NCI-H187 (cell line): ENCODE measurements around the gene ELFN1.
A peak's percentile ranks its signal among the peaks of the same experiment; 100 is the strongest.

Experiments
- DNase-seq, 2 experiments: peaks; one replicate each; lab custom pipeline; 2025; lab: John Stamatoyannopoulos, UW

Gene ELFN1

DNA sequence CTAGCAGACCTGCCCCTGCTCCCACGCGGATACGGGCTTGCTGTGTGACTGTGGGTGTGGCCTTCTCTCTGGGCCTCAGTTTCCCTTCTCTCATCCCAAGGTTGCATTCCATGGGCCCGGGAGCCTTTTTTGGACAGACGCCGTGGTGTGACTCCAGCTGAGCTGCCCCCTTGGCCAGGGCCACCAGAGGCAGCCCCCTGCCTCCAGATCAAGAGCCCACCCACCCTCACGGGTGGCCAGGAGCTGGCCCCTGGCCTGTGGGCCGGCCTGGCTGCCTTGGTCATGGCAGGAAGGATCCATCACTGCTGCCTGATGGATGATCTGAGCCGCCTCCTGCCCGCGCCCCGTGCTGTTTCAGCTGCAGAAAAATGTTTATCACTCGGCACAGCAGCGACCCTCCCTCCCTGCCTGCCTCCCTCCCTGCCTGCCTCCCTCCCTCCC, 27.8 kb upstream of the ELFN1 start:
- DNase-seq: no peak

DNA sequence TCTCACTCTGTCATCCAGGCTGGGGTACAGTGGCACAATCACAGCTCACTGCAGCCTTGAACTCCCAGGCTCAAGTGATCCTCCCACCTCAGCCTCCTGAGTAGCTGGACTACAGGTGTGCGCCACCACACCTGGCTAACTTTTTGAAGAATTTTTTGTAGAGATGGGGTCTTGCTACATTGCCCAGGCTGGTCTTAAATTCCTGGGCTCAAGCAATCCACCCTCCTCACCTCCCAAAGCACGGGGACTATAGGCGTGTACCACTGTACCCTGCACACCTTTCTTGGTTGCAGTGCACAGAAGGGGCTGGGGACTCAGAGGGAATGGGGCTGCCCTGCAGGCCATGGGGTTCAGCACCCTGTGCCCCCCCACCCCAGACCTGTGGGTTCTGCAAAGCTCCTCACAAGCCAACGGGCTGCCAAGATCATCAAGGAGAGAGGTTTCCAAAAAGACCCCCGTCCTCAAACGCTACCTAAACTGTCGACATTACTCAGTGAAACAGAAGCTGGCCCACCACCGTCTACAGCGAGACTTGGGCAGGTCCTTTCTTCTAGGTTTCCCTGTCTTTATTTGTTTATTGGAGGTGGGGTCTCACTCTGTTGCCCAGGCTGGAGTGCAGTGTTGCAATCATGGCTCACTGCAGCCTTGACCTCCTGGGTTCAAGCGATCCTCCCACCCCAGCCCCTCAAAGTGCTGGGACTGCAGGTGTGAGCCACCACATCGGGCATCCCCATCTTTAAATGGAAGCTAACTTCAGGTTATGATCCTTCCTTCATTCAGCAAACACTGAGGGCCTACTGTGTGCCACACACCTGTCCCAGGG, 26.6 kb upstream of the ELFN1 start:
- DNase-seq: no peak

DNA sequence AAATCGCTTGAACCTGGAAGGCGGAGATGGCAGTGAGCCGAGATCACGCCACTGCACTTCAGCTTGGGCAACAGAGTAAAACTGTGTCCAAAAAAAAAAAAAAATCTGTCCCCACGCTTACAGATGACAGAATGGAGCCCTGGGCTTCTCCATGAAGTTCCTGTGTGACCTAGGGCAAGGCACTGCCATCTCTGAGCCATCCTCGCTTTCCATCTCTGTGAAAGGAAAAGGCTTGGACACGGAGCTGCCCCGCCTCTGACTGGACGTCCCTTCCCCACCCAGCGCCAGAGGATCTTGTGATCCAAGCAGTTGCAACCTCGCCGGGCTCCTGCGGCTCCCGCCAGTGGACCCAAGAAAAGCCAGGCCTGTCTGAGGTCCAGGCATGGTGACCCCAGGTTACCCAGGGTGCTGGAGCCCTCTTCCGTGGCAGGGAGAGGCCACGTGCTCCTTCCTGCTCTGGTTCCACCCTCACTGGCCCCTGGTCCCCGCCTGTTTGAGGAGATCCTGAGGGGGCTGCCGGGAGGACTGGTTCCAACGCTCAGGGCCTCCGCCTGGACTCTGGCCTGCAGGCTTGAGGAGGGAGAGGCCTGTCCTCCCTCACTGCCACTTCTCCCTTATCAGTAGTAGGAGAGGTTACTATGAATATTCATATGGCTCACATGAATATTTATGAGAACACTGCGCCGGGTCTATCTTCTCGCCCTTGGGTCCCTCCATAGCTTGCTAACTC, 25.6 kb upstream of the ELFN1 start:
- DNase-seq: no peak

DNA sequence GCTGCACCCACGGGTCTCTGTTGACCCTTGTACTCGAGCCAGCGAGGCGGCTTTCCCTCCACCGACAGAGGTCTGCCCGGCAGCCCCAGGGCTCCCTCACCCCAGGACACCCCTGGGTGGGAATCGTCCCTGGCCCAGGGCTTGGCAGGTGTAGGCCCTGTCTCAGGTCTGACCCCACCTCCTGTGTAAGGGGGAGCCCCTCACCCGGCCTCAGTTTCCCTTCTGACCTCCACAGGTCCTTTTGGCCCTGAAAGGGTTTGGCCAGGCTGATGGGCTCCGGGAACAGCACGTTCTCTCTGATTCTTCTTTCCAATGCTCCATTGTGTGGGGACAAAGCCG, 25.0 kb upstream of the ELFN1 start:
- no peak for DNase-seq

DNA sequence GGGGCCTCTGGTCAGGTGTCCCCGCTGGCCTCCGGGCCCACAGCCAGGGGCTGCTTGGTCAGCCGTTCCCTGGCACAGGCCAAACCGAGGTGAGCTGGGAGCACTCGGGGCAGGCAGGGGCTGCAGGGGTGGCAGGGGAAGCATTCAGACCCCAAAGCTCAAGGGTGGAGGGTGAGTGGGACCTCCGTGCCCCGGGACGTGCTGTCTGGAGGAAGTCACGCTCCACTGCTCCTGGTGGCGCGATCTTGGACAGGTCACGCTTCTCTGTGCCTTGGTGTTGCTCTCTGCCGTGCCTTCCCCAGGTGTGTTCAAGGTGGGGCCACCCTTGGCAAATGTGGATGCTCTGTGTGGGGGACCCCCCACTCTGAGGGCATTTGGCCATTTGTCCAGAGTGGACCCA, 24.6 kb upstream of the ELFN1 start:
- no peak for DNase-seq

DNA sequence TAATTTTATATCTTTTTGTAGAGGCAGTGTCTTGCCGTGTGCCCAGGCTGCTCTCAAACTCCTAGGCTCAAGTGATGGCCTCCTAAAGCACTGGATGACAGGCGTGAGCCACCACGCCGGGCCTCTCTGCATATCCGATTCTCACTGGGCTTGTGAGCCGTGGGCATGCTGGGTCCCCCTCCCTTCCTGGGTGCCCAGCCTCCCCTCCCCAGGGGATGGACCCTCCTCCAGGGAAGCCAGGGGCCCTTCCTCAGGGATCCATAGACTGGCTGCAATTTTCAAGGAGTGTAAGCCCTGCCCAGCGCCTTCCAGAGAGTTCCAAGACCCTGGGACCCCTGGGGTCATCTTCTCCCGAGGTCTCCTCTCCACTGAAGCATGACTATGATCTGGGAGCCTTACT, 23.7 kb upstream of the ELFN1 start:
- no peak for DNase-seq

DNA sequence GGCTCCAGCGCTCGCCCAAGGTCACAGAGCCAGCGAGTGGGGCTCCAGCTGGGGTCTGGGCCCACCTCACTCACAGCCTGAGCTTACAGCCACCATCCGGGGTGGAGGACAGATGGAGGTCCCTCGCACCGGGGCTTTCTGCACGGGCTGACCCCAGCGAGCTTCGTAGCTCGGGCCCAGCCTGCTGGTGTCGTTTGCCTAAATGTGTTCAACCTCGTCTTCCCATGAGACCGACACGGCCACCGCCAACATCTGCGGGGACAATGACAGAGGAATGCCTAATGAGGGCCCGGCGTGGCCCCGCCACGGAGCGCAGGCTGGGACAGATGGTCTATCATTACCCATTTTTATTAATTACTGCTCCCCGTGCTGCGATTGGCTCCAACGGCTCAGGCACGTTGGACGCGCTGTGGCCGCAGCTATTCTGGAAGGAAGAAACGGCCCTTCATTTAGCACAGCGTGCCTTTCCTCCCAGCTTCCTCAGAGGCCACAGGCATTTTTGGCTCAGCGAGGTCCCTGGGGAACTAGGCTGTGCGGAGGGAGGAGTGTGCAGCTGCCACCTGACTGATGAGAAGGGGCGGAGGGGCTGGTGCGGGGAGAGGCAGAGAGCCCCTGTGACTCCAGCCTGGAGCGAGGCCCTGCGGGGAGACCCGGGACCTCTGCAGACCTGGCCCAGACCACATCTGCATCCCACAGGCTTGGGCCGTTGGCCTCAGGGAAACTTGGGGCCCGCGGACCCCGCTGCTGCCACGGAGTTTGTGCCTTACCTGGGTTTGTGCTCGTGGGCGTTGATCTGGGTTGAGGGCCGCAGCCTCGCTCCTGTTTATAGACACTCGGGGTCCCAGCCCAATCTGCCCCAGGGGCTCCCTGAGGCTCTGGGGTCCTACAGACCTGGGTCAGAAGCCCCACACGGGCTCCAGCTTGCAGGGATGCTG, 22.9 kb upstream of the ELFN1 start:
- DNase-seq: peak in 1 of 2 experiments; percentile 33

DNA sequence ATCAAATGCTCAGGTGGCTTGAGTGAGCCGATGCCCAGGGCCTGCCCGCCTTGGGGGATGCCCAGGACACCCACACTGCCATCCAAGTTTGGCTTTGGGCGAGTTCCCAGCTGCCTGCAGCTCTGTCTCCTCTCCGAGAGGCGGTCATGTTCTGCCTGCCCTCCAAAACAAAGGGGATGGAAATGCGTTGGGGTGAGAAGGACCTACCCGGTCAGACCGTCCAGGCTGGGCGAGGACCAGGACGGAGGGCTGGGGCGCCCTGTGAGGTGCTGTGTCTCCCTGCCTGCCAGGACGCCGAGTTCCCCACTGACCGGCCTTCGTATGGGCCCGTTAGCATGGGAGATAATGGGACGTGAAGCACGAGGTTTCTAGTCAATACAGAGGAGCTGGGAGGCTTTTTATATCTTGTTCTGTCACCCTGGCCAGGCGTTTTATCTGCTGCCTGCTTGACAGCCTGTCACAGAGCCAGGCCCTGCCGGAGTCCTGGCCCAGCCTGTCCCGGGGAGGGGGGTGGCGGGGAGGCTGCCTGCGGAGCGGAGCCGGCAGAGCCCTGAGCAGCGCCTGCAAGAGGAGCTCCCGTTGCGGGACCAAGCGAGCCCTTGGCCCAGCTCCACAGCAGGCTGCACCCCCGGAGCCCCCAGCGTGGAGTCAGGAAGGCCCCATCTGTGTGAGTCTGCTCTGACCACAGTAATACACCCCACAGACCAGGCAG, 22.0 kb upstream of the ELFN1 start:
- DNase-seq: no peak

DNA sequence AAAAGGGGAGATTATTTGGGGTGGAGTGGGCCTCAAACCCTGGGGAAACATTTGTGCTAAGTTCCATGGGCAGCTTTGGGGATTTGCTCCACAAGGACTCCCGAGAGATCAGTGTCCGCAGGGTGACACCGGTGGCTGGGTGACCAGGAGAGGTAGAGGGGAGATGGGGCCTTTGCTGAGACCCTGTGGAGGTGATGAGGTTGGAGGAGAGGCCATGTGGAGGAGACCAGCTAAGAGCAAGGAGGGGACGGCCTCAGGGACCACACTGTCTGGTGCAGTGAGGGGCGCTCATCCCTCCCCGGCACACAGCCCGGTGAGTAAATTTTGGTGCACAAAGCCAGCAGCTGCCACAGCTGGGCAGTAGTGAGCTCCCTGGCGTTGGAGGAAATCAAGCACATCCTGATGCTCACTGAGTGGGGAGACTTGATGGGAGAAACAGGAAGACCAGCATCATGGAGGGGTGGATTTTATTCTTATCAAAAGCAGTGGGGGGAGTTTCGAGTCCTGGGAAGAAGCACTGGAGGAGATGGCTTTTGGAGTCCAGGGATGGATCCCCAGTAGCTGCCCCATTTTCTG, 20.2 kb upstream of the ELFN1 start:
- no peak for DNase-seq

DNA sequence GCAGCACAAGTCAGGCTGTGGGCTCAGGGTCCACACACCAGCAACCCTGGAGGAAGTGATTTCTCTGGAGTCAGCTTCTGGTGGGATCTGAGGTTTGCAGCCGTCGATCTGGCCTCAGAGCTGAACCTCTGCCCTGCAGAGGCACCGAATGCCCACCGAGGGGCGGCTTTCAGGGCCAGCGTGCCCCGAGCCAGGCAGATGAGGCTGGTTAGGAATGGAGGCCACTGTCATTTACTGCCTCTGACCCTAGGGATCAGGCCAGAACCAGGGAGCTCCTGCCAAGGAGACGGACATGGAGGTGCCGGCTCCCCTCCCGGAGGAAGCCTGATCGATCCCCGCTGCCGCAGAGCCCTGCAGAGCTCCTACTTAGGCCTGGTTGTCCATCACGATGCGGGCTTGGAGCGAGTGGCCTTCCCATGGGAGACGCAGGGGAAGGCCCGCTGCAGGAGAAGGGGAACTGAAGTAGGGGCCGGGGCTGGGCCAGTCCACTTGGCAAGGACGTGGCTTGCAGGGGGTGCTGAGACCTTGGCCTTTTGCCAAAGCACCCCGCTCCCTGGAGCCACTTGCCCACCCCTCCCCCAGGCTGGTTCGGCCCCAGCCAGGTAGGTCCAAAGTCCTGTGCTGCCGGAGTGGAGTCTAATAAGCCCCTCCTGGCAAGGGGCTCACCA, 19.6 kb upstream of the ELFN1 start:
- DNase-seq: no peak

DNA sequence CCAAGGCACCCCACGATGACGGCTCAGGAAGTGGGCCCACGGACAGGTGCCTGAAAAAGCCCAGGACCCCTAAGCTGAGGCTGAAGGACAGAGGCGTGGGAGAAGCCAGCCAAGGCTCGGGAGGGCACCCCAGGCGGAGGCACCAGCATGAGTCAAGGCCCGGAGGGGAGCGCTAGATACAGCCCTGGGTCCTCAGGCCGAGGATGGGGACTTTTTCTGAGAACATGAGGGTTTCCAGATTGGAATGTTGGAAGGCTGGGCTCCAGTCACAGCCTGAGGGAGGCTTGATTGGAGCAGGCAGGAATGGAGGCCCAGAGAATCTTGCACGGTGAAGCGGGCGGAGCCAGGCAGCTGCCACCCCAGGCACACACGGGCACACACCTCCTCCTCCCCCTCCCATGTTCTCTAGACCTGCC, 19.0 kb upstream of the ELFN1 start:
- DNase-seq: no peak

DNA sequence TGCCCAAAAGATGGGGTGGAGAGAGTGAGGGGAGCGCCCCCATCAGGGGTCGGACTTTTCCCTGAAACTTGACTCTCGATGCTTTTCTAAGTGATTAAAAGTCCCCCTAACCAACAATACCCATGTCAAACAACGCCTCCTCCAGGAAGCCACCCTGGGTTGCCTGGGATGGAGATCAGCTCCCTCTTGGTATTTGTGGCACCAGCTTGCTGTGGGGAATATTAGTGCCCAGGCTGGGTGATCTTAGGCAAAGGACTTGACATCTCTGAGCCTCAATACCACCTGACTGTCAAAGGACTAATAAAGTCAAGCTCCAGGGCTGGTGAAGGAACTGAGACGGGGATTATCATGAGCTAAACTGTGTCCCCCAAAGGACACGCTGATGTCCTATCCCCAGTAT, 18.2 kb upstream of the ELFN1 start:
- DNase-seq: no peak

DNA sequence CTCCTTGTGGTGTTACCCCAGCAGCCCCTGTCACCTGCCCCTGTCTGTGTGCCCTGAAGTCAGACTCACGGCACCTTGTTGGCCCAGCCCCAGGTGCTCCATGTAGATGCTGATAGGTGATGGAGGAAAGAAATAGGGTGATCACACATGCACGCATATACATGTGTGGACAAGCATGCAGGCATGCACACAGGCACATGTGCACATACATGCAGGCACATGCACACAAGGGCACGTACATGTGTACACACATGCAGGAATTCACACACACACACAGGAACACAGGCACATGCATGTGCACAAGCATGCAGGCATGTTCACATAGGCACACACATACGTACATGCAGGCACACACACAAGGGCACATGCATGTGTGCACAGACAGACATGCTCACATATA, 16.6 kb upstream of the ELFN1 start:
- no peak for DNase-seq

DNA sequence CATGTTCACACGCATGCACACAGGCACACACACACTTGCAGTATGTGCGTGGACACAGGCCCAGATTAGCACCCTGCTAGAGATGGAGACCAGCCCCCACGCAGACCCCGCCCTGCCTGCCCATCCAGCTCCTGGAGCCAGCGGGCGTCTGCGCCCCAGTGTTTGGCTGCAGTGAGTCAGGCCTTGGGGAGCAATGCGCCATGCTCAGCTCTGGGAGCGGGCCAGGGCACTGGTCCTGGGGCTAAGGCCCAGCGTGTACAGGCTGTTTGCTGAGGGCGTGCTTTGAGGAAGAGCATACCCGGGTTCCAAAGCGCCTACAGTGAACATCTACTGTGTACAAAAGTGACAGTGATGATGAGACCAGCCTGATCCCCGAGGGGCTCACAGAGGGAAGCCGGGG, 16.0 kb upstream of the ELFN1 start:
- DNase-seq: no peak

DNA sequence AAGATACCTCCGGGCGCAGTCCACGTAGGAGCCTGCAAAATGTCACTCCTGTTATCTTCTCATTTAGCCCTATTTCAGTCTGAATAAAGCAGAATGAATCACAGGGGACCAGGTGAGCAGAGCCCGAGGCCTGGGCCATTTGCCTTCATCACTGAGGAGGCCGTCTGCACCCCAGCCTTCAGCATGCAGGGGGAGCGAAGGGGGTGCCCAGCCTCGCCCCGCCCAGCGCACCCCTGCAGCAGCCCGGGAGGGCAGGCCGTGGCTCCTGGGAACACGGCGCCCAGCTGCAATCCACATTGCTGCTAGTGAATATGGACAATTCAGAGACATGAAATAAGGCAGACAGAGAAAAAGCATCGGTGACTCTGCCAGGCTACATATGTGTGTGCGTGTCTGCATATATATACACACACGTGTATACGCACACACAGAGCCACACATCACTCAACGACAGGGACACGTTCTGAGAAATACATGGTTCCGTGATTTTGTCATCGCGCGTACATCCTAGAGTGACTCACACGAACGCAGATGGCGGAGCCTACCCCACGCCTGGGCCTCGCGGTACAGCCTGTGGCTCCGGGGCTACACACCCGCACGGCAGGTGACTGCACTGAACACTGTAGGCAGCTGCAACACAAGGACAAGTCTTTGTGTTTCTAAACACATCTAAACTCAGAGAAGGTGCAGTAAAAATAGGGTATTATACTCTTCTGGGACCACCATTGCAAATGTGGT, 15.2 kb upstream of the ELFN1 start:
- DNase-seq: no peak

DNA sequence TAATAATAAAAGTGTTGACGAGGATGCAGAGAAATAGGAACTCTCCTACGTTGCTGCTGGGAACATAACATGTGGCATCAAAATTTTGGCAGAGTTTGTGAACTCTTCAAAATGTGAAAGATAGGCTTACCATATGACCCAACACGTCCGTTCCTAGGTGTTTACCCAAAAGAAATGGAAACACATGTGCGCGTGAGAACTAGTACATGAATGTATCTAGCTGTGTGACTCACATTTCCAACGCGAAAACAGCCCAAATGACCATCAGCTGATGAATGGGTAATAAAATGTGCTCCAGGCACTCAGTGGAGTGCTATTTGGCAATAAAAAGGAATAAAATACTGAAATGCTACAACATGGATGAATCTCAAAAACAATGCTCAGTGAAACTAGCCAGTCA, 10.4 kb upstream of the ELFN1 start:
- no peak for DNase-seq

DNA sequence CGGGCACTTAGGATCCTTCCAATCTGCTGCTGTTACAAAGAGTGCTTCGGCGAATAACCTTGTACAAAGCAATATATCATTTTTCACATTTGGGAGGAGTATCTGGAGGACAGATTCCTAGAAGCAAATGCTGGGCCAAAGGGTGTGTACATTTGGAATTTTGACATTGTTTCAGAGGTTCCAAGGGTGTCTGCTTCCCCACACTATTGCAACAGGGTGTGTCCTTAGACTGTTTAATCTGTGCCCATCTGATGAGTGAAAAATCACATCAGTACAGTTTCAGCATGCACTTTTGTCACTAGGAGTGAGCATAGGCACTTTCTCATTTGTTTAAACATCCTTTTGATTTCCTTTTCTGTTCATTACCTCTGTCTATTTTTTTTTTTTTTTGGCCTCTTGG, 8.6 kb upstream of the ELFN1 start:
- no peak for DNase-seq

DNA sequence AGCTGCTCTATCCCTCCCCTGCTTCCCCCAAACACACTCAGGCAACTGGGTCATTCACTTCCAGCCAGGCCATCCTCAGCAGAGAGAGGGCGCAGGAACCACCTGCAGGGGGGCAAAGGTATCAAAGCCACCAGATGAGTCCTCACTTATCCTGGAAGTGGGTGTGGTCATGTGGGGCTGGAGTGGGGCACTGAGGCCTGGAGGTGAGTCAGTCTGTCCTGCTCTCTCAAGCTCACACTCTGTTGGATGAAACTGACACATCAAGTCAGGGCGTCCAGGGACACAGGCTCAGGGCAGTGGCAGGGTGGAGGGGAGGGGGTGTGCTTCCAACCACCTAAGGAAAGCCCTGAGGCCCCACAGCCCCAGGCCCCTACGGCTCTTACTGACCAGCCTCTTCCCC, 8.0 kb upstream of the ELFN1 start:
- no peak for DNase-seq

DNA sequence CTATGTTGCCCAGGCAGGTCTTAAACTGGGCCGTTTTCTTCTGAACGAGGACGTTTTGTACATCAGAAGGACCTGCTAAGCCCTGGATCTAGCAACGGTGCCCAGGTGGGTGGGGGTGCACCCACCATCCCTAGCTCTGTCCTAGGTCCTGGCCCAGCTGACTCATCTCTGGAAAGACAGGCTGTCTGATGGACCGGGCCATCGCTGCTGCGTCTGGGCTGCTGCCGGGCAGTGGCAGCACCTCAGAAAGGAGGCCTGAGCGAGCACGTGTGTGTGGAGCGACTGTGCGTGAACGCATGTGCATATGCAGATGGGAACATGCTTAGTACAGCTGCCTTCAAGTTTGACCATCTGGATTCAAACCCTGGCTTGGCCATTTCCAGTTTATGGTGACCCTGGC, 7.3 kb upstream of the ELFN1 start:
- no peak for DNase-seq

DNA sequence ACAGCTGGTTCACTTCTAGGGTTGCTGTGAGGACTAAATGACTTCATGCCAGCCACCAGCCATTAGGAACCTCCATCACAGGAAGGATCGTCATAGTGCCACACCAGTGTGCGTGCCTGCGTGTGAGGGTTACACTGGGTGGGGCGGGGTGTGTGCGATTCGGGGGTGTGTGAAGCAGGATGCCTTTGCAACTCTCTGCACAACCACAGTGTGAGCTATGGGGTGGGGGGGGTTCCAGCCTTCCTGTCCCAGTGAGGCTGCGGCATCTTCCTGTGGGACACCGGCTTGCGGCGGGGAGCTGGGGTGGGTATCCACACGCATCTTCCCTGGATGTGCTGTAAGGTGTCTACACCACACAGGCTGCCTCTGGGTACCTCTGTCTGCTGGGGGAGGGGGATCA, 6.9 kb upstream of the ELFN1 start:
- no peak for DNase-seq
